ENCODE data around the gene CCDC106.

CCDC106 gene

DNA sequence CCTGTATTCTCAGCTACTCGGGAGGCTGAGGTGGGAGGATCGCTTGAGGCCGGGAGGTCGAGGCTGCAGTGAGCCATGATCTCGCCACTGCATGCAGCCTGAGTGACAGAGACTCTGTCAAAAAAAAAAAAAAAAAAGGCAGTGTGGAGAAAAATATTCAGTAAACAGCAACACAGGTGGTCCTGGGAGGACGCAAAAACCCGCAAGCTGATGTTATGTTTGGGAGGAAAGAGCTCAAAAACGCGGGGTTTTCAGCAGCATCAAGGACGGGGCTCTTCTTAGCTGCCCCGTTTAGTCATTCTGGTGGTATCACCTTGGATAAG, 23.0 kb upstream of the CCDC106 start:
- peak overlapping the region; percentile 64 for H3K4me3 ChIP-seq (ENCODE audit: low read depth, low read length)
- no peaks in the 10 kb centered on the region for H3K9me3 ChIP-seq (ENCODE audit: control insufficient read depth, insufficient read depth, low read length)
- no peak overlapping the region for H3K9ac ChIP-seq (ENCODE audit: low read depth, low read length)

DNA sequence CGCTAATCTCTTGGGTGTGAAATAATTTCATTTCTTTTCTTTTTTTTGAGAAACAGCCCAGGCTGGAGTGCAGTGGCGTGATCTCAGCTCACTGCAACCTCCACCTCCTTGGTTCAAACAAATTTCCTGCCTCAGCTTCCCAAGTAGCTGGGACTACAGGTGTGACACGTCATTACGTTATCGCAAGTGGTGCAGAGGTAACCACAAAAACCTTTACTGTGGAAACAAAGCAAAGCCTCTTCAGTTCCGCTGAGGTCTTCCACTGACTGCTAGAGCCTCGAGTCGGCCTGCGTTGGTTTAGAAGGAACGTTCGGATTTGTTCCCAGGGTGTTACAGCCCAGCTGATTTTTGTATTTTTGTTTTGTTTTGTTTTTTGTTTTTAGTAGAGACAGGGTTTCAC, 21.7 kb upstream of the CCDC106 start:
- no peaks in the 10 kb centered on the region for H3K27me3 ChIP-seq (ENCODE audit: control insufficient read depth, insufficient read depth, low read length)
- no peak overlapping the region for H3K9ac ChIP-seq (ENCODE audit: low read depth, low read length)
- H3K9me3 ChIP-seq (ENCODE audit: control insufficient read depth, insufficient read depth, low read length): no peaks in the 10 kb centered on the region
- H3K4me1 ChIP-seq (ENCODE audit: control insufficient read depth, insufficient read depth, low read length): no peaks in the 10 kb centered on the region
- no peak overlapping the region for H3K4me3 ChIP-seq (ENCODE audit: low read depth, low read length)
- H3K36me3 ChIP-seq (ENCODE audit: control insufficient read depth, insufficient read depth, low read length): no peaks in the 10 kb centered on the region

More for the DNA sequence above, 23.0 kb upstream of the CCDC106 start:
- no peaks in the 10 kb centered on the region for H3K27me3 ChIP-seq (ENCODE audit: control insufficient read depth, insufficient read depth, low read length)
- peaks cover 4% of the 10 kb centered on the region for H3K36me3 ChIP-seq (ENCODE audit: control insufficient read depth, insufficient read depth, low read length)
- H3K4me1 ChIP-seq (ENCODE audit: control insufficient read depth, insufficient read depth, low read length): no peaks in the 10 kb centered on the region

DNA sequence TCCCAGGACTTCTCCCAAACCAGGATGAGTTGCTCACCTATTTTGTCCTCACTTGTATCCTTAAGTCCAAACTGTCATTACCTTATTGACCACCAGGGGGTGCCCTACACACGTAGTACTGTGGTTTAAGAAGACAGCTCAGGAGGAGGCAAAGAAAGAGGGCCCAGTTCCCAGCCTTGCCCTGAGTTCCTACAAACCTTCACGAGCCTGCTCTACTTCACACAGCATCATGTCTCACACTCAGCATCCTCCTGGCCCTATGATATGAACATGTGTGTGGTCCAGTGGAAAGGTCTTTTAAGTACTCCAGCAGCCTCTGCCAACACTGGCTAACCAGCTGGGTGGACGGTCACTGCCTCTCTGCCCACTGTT, 15.6 kb upstream of the CCDC106 start:
- Histone ChIP-seq H3K4me3 (ENCODE audit: low read depth, low read length) (no peak overlapping the region), H3K36me3 (ENCODE audit: control insufficient read depth, insufficient read depth, low read length) (peaks cover 4% of the 10 kb centered on the region), H3K9ac (ENCODE audit: low read depth, low read length) (no peak overlapping the region), H3K9me3 (ENCODE audit: control insufficient read depth, insufficient read depth, low read length) (no peaks in the 10 kb centered on the region), H3K4me1 (ENCODE audit: control insufficient read depth, insufficient read depth, low read length) (peaks cover 6% of the 10 kb centered on the region), H3K27me3 (ENCODE audit: control insufficient read depth, insufficient read depth, low read length) (no peaks in the 10 kb centered on the region)

DNA sequence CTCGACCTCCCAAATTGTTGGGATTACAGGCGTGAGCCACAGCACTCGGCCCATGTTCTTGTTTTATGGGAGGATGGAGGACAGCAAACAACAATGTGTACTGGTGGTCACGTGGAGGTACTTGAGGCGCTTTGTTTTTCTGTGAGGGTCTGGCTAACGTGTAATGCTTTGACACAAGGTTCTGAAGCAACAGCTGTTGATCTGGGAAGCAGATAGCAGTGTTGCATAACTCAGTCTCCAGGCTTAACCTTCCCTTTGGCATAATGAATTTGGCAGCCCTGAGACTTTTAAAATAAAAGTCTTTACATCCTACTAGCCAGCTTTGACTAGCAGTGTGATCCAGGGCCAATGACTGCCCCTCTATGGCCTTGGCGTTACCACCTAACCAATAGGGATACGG, 14.2 kb upstream of the CCDC106 start:
- H3K27me3 ChIP-seq (ENCODE audit: control insufficient read depth, insufficient read depth, low read length): no peaks in the 10 kb centered on the region
- no peaks in the 10 kb centered on the region for H3K9me3 ChIP-seq (ENCODE audit: control insufficient read depth, insufficient read depth, low read length)
- H3K36me3 ChIP-seq (ENCODE audit: control insufficient read depth, insufficient read depth, low read length): peaks cover 4% of the 10 kb centered on the region
- H3K4me1 ChIP-seq (ENCODE audit: control insufficient read depth, insufficient read depth, low read length): peaks cover 6% of the 10 kb centered on the region
- H3K9ac ChIP-seq (ENCODE audit: low read depth, low read length): no peak overlapping the region
- no peak overlapping the region for H3K4me3 ChIP-seq (ENCODE audit: low read depth, low read length)

GRCh38 chr19:55635334-55635717, 12.7 kb upstream of the CCDC106 start:
- H3K9ac ChIP-seq (ENCODE audit: low read depth, low read length): peak overlapping the region; percentile 99
- H3K4me3 ChIP-seq (ENCODE audit: low read depth, low read length): peak overlapping the region; percentile 100
- H3K9me3 ChIP-seq (ENCODE audit: control insufficient read depth, insufficient read depth, low read length): no peaks in the 10 kb centered on the region
- H3K4me1 ChIP-seq (ENCODE audit: control insufficient read depth, insufficient read depth, low read length): peaks cover 6% of the 10 kb centered on the region
- H3K27me3 ChIP-seq (ENCODE audit: control insufficient read depth, insufficient read depth, low read length): no peaks in the 10 kb centered on the region
- peaks cover 4% of the 10 kb centered on the region for H3K36me3 ChIP-seq (ENCODE audit: control insufficient read depth, insufficient read depth, low read length)

- Histone ChIP-seq H3K9ac (ENCODE audit: low read depth, low read length) (peak overlapping the region; percentile 99), H3K4me3 (ENCODE audit: low read depth, low read length) (peak overlapping the region; percentile 100)
Measured at GRCh38 chr19:55635856-55636440, 12.1 kb upstream of the CCDC106 start.

DNA sequence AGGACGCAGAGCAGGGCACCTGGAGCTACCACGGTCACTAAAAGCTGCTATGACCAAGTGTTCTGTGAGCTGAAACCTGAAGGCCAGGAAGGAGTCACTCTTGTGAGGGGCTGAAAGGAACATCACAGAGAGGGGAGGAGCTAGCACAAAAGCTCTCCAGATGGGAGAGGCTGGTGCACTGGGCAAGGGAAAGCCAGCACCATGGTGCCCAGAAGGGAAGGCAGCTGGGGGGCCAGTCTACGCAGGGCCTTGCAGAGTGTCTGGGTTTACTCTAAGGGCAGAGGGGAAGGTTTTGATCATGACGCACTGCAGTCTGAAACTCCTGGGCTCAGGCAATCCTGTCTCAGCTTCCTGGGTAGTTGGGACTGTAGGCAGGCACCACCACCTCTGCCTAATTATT, 11.3 kb upstream of the CCDC106 start:
- H3K36me3 ChIP-seq (ENCODE audit: control insufficient read depth, insufficient read depth, low read length): peaks cover 4% of the 10 kb centered on the region
- H3K9me3 ChIP-seq (ENCODE audit: control insufficient read depth, insufficient read depth, low read length): no peaks in the 10 kb centered on the region
- no peak overlapping the region for H3K4me3 ChIP-seq (ENCODE audit: low read depth, low read length)
- H3K27me3 ChIP-seq (ENCODE audit: control insufficient read depth, insufficient read depth, low read length): no peaks in the 10 kb centered on the region
- peaks cover 6% of the 10 kb centered on the region for H3K4me1 ChIP-seq (ENCODE audit: control insufficient read depth, insufficient read depth, low read length)
- no peak overlapping the region for H3K9ac ChIP-seq (ENCODE audit: low read depth, low read length)

More at GRCh38 chr19:55635856-55636440, 12.1 kb upstream of the CCDC106 start:
- Histone ChIP-seq H3K4me1 (ENCODE audit: control insufficient read depth, insufficient read depth, low read length) (peaks cover 6% of the 10 kb centered on the region), H3K9me3 (ENCODE audit: control insufficient read depth, insufficient read depth, low read length) (no peaks in the 10 kb centered on the region), H3K27me3 (ENCODE audit: control insufficient read depth, insufficient read depth, low read length) (no peaks in the 10 kb centered on the region), H3K36me3 (ENCODE audit: control insufficient read depth, insufficient read depth, low read length) (peaks cover 4% of the 10 kb centered on the region)

- H3K9me3 ChIP-seq (ENCODE audit: control insufficient read depth, insufficient read depth, low read length): no peaks in the 10 kb centered on the region
- peaks cover 4% of the 10 kb centered on the region for H3K36me3 ChIP-seq (ENCODE audit: control insufficient read depth, insufficient read depth, low read length)
- no peak overlapping the region for H3K4me3 ChIP-seq (ENCODE audit: low read depth, low read length)
- no peak overlapping the region for H3K9ac ChIP-seq (ENCODE audit: low read depth, low read length)
- H3K4me1 ChIP-seq (ENCODE audit: control insufficient read depth, insufficient read depth, low read length): peaks cover 6% of the 10 kb centered on the region
- no peaks in the 10 kb centered on the region for H3K27me3 ChIP-seq (ENCODE audit: control insufficient read depth, insufficient read depth, low read length)
Measured at GRCh38 chr19:55637534-55637933, 10.5 kb upstream of the CCDC106 start.

GRCh38 chr19:55638864-55639359, 9.1 kb upstream of the CCDC106 start:
- Histone ChIP-seq H3K27me3 (ENCODE audit: control insufficient read depth, insufficient read depth, low read length) (no peaks in the 10 kb centered on the region), H3K36me3 (ENCODE audit: control insufficient read depth, insufficient read depth, low read length) (peaks cover 4% of the 10 kb centered on the region), H3K9ac (ENCODE audit: low read depth, low read length) (no peak overlapping the region), H3K4me3 (ENCODE audit: low read depth, low read length) (no peak overlapping the region), H3K9me3 (ENCODE audit: control insufficient read depth, insufficient read depth, low read length) (no peaks in the 10 kb centered on the region), H3K4me1 (ENCODE audit: control insufficient read depth, insufficient read depth, low read length) (peaks cover 6% of the 10 kb centered on the region)

DNA sequence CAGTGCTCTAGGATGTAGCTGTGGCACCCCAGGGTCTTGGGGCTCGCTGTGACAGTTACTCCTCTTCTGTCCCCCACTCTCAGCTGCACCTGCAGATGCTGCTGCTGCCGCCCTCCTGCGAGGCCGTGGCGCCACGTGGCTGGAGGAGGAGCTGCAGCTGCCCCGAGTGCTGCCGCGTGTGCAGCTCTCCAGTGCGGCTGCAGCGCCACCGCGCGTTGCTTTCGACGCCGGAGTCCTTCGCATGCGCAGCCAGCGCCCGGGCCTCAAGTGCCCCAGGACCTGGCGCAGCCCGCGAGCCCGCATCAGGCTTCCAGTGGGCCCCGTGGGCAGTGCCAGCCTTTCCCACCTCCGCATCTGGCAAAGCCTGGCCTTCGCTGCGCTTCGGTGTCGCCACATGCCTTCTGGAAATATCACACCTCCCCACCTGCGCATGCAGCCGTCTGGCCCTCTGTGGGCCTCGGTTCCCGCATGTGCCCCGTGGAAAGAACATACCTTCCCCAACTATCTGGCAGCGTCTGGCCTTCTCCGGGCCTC, 7.9 kb upstream of the CCDC106 start:
- peak overlapping the region; percentile 47 for H3K9ac ChIP-seq (ENCODE audit: low read depth, low read length)
- H3K9me3 ChIP-seq (ENCODE audit: control insufficient read depth, insufficient read depth, low read length): no peaks in the 10 kb centered on the region
- peaks cover 6% of the 10 kb centered on the region for H3K4me1 ChIP-seq (ENCODE audit: control insufficient read depth, insufficient read depth, low read length)
- H3K36me3 ChIP-seq (ENCODE audit: control insufficient read depth, insufficient read depth, low read length): peaks cover 9% of the 10 kb centered on the region
- peak overlapping the region; percentile 85 for H3K4me3 ChIP-seq (ENCODE audit: low read depth, low read length)
- H3K27me3 ChIP-seq (ENCODE audit: control insufficient read depth, insufficient read depth, low read length): no peaks in the 10 kb centered on the region

- H3K27me3 ChIP-seq (ENCODE audit: control insufficient read depth, insufficient read depth, low read length): no peaks in the 10 kb centered on the region
- peaks cover 5% of the 10 kb centered on the region for H3K4me1 ChIP-seq (ENCODE audit: control insufficient read depth, insufficient read depth, low read length)
- no peaks in the 10 kb centered on the region for H3K9me3 ChIP-seq (ENCODE audit: control insufficient read depth, insufficient read depth, low read length)
- peak within 1 kb of the TSS; percentile 85 for H3K4me3 ChIP-seq (ENCODE audit: low read depth, low read length)
- H3K36me3 ChIP-seq (ENCODE audit: control insufficient read depth, insufficient read depth, low read length): peaks cover 13% of the 10 kb centered on the region
- peak within 1 kb of the TSS; percentile 66 for H3K9ac ChIP-seq (ENCODE audit: low read depth, low read length)
Measured at GRCh38 chr19:55640577-55641425, 7.2 kb upstream of the CCDC106 start, which contains the start of gene ZNF580. ZNF580 (plus strand) TSS chr19:55641002; CDS start chr19:55642509, 1,507 bp downstream.

Measured in iPS-15b (cell line).